Liver (tissue), 9 donors: ENCODE measurements around the gene DUT. TPM values are rescaled to one million over a fixed set of nuclear protein-coding genes. Genes with fewer than 3 reads are reported as not detected.
"Not testable (repeated sequence)": the region's sequence is repeated elsewhere in the genome, so short reads cannot be mapped to it uniquely, and the experiment has no call there.

Experiments used
- DNase-seq: peaks from one replicate; pipeline ENCODE4 v3.0.0-alpha.2; 2017; ENCODE audit warnings: low spot score
- H3K27ac ChIP-seq, 2 donors: one replicate each; pipeline ENCODE4 v1.7.0; 2013; ENCODE audit warnings: inconsistent platforms in 2 of 2, low read length in 2 of 2, control low read depth in 1 of 2, low read depth in 1 of 2, mild to moderate bottlenecking in 1 of 2
- H3K27me3 ChIP-seq, 4 donors: one replicate each; pipeline versions ENCODE4 v1.6.1 to v1.7.0; 2013; ENCODE audit warnings: low read length in 3 of 4, inconsistent platforms in 1 of 4, mild to moderate bottlenecking in 1 of 4, moderate library complexity in 1 of 4; ENCODE audit not compliant: control insufficient read depth in 4 of 4, insufficient read depth in 4 of 4
- H3K36me3 ChIP-seq, 4 donors: one replicate each; pipeline versions ENCODE4 v1.6.1 to v1.7.0; 2013; ENCODE audit warnings: low read length in 3 of 4, mild to moderate bottlenecking in 3 of 4, low read depth in 1 of 4, moderate library complexity in 1 of 4; ENCODE audit not compliant: control insufficient read depth in 4 of 4, insufficient read depth in 3 of 4
- H3K4me1 ChIP-seq, 4 donors: one replicate each; pipeline versions ENCODE4 v1.6.1 to v1.7.0; 2013; ENCODE audit warnings: low read length in 3 of 4, mild to moderate bottlenecking in 3 of 4, moderate library complexity in 1 of 4; ENCODE audit not compliant: control insufficient read depth in 4 of 4, insufficient read depth in 4 of 4
- H3K4me3 ChIP-seq, 3 donors: one replicate each; pipeline versions ENCODE4 v1.6.1 to v1.7.0; 2013; ENCODE audit warnings: low read length in 3 of 3, control low read depth in 1 of 3, low read depth in 1 of 3, mild to moderate bottlenecking in 1 of 3
- H3K9ac ChIP-seq, 2 donors: one replicate each; pipeline ENCODE4 v1.7.0; 2013; ENCODE audit warnings: low read length in 2 of 2, mild to moderate bottlenecking in 2 of 2, moderate library complexity in 2 of 2, control low read depth in 1 of 2, low read depth in 1 of 2
- H3K9me3 ChIP-seq, 4 donors: one replicate each; pipeline versions ENCODE4 v1.6.1 to v1.7.0; 2013; ENCODE audit warnings: low read length in 3 of 4; ENCODE audit not compliant: control insufficient read depth in 4 of 4
- ATF3 ChIP-seq: IDR thresholded peaks from 2 replicates; pipeline ENCODE4 v1.6.1; 2016; ENCODE audit warnings: antibody characterized with exemption
- CTCF ChIP-seq: fragments of 150-350 bp; IDR thresholded peaks from 2 replicates; pipeline ENCODE4 v1.5.1; 2017; ENCODE audit warnings: improper control_type of control experiment, low read depth, low read length; ENCODE audit not compliant: missing input control
- EGR1 ChIP-seq, 2 donors: IDR thresholded peaks; 2 replicates each; pipeline ENCODE4 v1.6.1; 2016 to 2018; ENCODE audit warnings: antibody characterized with exemption in 2 of 2, low read depth in 2 of 2
- GABPA ChIP-seq, 2 donors: IDR thresholded peaks in 1 of 2; conservative IDR thresholded peaks in 1 of 2; 2 replicates each; pipeline ENCODE4 v1.6.1; 2016; ENCODE audit warnings: antibody characterized with exemption in 2 of 2, mild to moderate bottlenecking in 1 of 2, moderate library complexity in 1 of 2
- HNF4A ChIP-seq, 2 donors: conservative IDR thresholded peaks; 2 replicates each; pipeline ENCODE4 v1.6.1; 2016; ENCODE audit warnings: antibody characterized with exemption in 2 of 2, mild to moderate bottlenecking in 2 of 2
- JUND ChIP-seq, 2 donors: IDR thresholded peaks; 2 replicates each; pipeline ENCODE4 v1.6.1; 2016; ENCODE audit warnings: antibody characterized with exemption in 2 of 2
- MAX ChIP-seq: IDR thresholded peaks from 2 replicates; pipeline ENCODE4 v1.6.1; 2016; ENCODE audit warnings: antibody characterized with exemption
- NR2F2 ChIP-seq: IDR thresholded peaks from 2 replicates; pipeline ENCODE4 v1.6.1; 2016; ENCODE audit warnings: antibody characterized with exemption
- RAD21 ChIP-seq, 2 donors: IDR thresholded peaks; 2 replicates each; pipeline ENCODE4 v1.6.1; 2016; ENCODE audit warnings: antibody characterized with exemption in 2 of 2, mild to moderate bottlenecking in 2 of 2
- SP1 ChIP-seq: IDR thresholded peaks from 2 replicates; pipeline ENCODE4 v1.6.1; 2018; ENCODE audit warnings: antibody characterized with exemption, mild to moderate bottlenecking
- TAF1 ChIP-seq: conservative IDR thresholded peaks from 2 replicates; pipeline ENCODE4 v1.6.1; 2016; ENCODE audit warnings: antibody characterized with exemption, mild to moderate bottlenecking
- WGBS: extraction: QIAGEN DNeasy Blood & Tissue Kit; methylation state at CpG from one replicate; pipeline ENCODE4 v1.1.7; 2013; 5-methylcytosine and 5-hydroxymethylcytosine counted together
- polyA plus RNA-seq, 2 donors: library from polyadenylated mRNA; stranded (reverse) in 1 of 2; unstranded in 1 of 2; fragments of 200-250 nt in 1 of 2; fragments of >200 nt in 1 of 2; fragmentation: Nextera tagmentation in 1 of 2; extraction: Ambion mirVana in 1 of 2; gene quantifications; one replicate each; pipeline versions ENCODE4 v1.2.1 to v1.2.3, GENCODE V29; 2013 to 2015
- total RNA-seq, 2 donors: library from RNA; depleted of rRNA; stranded (reverse); fragments of >200 nt; gene quantifications; one replicate each; pipeline ENCODE4 v1.2.3, GENCODE V29; 2014
- donor health status: healthy.
- donor health status: healthy.
- donor health status: healthy.
- donor health status: healthy.
- donor health status: healthy.

Gene DUT
- total and polyA plus RNA-seq, 4 donors, result 12.8 to 58.7 (median 35.1) TPM

GRCh38 chr15:48325400-48325799, 5.8 kb upstream of the DUT start:
- no peak for DNase-seq
- Histone ChIP-seq H3K27ac (no peak overlapping the region), H3K36me3 (no peaks in the 10 kb centered on the region), H3K4me3 (no peak overlapping the region), H3K9ac (no peak overlapping the region), H3K27me3 (no peaks in the 10 kb centered on the region), H3K9me3 (no peaks in the 10 kb centered on the region), H3K4me1 (peaks cover 2 to 4% (median 3%) of the 10 kb centered on the region in 4 donors)
- no peak for TF ChIP-seq CTCF
- TF ChIP-seq RAD21 (IDR thresholded peaks at IDR 0.05), result no peak
- no peak for TF ChIP-seq HNF4A (conservative IDR thresholded peaks at IDR 0.05)
- TF ChIP-seq GABPA (IDR thresholded peaks at IDR 0.05 in 1 of 2, conservative IDR thresholded peaks at IDR 0.05 in 1 of 2), result no peak
- no peak for TF ChIP-seq TAF1
- TF ChIP-seq MAX, result no peak
- TF ChIP-seq SP1, result no peak
- no peak for TF ChIP-seq ATF3
- no peak for TF ChIP-seq EGR1 (IDR thresholded peaks at IDR 0.05; ENCODE audit: low read depth in 2 of 2)
- 81% methylated on average over 5 of the region's 5 CpGs for WGBS

GRCh38 chr15:48326180-48326579, 5.0 kb upstream of the DUT start:
- not testable (repeated sequence) for H3K36me3 ChIP-seq, H3K4me1 ChIP-seq, H3K9ac ChIP-seq, H3K4me3 ChIP-seq, H3K9me3 ChIP-seq, H3K27ac ChIP-seq, H3K27me3 ChIP-seq, DNase-seq
- WGBS, result 93% methylated on average over 6 of the region's 6 CpGs

- 19% methylated on average over 11 of the region's 11 CpGs for WGBS
- DNase-seq, result no peak
- Histone ChIP-seq H3K4me3 (peak overlapping the region; percentile 88 to 99 (median 94)), H3K27ac (peak overlapping the region in 1 of 2 donors; percentile 95), H3K9ac (peak overlapping the region in 1 of 2 donors; percentile 10), H3K27me3 (no peaks in the 10 kb centered on the region), H3K36me3 (peaks cover 0 to 9% (median 4%) of the 10 kb centered on the region in 4 donors), H3K9me3 (no peaks in the 10 kb centered on the region), H3K4me1 (peaks cover 4 to 13% (median 10%) of the 10 kb centered on the region in 4 donors)
- TF ChIP-seq EGR1 (IDR thresholded peaks at IDR 0.05; ENCODE audit: low read depth in 2 of 2), result no peak
- no peak for TF ChIP-seq NR2F2
- no peak for TF ChIP-seq ATF3
- TF ChIP-seq JUND (IDR thresholded peaks at IDR 0.05), result no peak
- TF ChIP-seq MAX, result no peak
- no peak for TF ChIP-seq CTCF
These were observed 984 bp upstream of the DUT start for GRCh38 chr15:48330105-48330785.
